Activated CD8-positive, alpha-beta memory T cell treated with anti-CD3 and anti-CD28 coated beads, Interleukin-2, amount 10 ng/mL, durations not matched to agents 7 days and 5 days (primary cell): ENCODE data around the gene ITPRIP. TPM values are rescaled to one million over a fixed set of nuclear protein-coding genes. Genes with fewer than 3 reads are reported as not detected.
A peak's percentile ranks its signal among the peaks of the same experiment; 100 is the strongest.

Source experiments
- ATAC-seq: fragments of 150-1000 bp; cut with Tn5 transposase; one replicate; pipeline ENCODE4 v1.10.0; 2021; ENCODE audit warnings: moderate library complexity
- CTCF ChIA-PET: fragments of 350-600 bp; sonication (Branson Sonifier 250); formaldehyde crosslinking; loops from one replicate; lab custom pipeline; 2021; ENCODE audit warnings: antibody characterized with exemption; lab: Charles Lee
- DNase-seq: peaks from one replicate; pipeline ENCODE4 v3.0.0-alpha.2; 2020
- H3K27ac Mint-ChIP-seq: one replicate; pipeline ENCODE4 v1.8.0; 2021; ENCODE audit warnings: mild to moderate bottlenecking, mixed read lengths
- H3K27me3 Mint-ChIP-seq: one replicate; pipeline ENCODE4 v1.8.0; 2021; ENCODE audit warnings: mixed read lengths
- H3K36me3 Mint-ChIP-seq: one replicate; pipeline ENCODE4 v1.8.0; 2021; ENCODE audit warnings: mild to moderate bottlenecking, mixed read lengths
- H3K4me1 Mint-ChIP-seq: one replicate; pipeline ENCODE4 v1.8.0; 2021; ENCODE audit warnings: mixed read lengths
- H3K4me3 Mint-ChIP-seq: one replicate; pipeline ENCODE4 v1.8.0; 2021; ENCODE audit warnings: mild to moderate bottlenecking, moderate library complexity, mixed read lengths
- H3K9me3 Mint-ChIP-seq: one replicate; pipeline ENCODE4 v1.8.0; 2022; ENCODE audit warnings: low read depth, mixed read lengths
- total RNA-seq, 2 experiments: library from RNA; stranded (reverse); gene quantifications; one replicate each; pipeline ENCODE4 v1.2.3, GENCODE V29; 2021

The ITPRIP gene
- total RNA-seq, 2 experiments from 2014 or later: 21.6 to 21.9 TPM

DNA sequence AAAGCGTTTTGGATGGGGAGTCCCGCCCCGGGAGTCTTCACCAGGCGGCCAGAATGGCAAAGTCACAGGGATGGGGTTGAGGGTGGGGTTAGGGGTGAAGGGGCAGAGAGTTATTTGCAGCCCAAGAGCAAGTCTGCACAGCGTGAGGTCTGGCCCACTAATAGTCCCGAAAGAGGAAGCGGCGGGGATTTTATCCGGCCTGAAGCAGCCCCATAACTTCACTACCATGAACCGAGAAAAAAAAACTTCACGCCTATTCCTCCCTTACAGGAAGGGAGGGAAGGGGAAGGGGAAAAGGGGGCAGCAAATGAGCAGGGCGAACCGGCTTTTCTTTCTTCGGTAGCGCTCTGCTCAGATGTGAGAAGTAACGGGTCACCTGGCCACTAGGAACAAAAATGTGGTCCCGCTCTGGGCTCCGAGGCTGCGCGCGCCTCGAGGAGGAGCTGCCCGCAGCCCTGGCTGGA lies 712 bp downstream of the ITPRIP start:
- Mint-ChIP-seq H3K27me3 (peaks cover 9% of the 10 kb centered on the region), H3K27ac (peak overlapping the region; percentile 100), H3K4me3 (peak overlapping the region; percentile 95), H3K4me1 (peaks cover 56% of the 10 kb centered on the region), H3K9me3 (no peaks in the 10 kb centered on the region), H3K36me3 (peaks cover 14% of the 10 kb centered on the region)
- ATAC-seq (peak; percentile 41), DNase-seq (peak; percentile 53)
- CTCF ChIA-PET: interaction anchor here (1.5 to 7.0 kb wide), 10 partner anchors 8 to 67 kb away, joined by 3 to 65 read pairs (median 12); partner anchors contain the start of gene CFAP58

DNA sequence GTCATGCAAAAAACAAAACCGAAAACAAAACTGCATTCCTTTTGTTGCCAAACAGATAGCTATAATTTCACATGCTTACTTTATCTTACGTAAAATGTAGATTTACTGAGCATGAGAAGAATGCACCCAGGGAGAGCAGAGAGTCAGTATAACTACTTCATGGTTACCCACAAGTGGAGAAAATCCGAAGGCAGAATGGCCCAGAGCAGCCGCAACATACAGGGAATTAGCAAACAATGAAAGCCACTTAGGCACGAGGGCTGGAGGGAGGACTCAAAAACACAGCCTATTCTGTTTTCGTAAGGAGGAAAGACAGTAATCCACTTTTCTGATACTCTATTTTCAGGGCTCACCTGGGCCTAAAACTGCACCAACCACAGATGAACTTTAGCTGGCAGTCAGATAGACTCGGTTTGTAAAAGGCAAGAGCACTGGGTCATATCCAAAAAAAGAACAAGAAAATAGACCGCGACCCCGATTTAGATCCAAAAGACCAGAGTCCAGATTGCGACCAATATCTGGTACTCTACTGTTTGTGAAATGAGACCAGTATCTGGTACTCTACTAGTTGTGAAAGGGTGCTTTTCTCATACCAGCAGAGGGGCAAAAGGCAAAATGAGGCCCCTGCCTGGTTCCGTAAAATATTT lies 1.3 kb downstream of the ITPRIP start:
- Mint-ChIP-seq H3K4me3 (peak overlapping the region; percentile 95), H3K36me3 (peaks cover 14% of the 10 kb centered on the region), H3K27me3 (peaks cover 9% of the 10 kb centered on the region), H3K9me3 (no peaks in the 10 kb centered on the region), H3K27ac (peak overlapping the region; percentile 100), H3K4me1 (peaks cover 58% of the 10 kb centered on the region)
- DNase-seq (peak; percentile 40), ATAC-seq (no peak)
- CTCF ChIA-PET: interaction anchor here (1.0 to 7.0 kb wide), 13 partner anchors 8 to 63 kb away, joined by 3 to 65 read pairs (median 9); partner anchors contain the start of gene CFAP58

DNA sequence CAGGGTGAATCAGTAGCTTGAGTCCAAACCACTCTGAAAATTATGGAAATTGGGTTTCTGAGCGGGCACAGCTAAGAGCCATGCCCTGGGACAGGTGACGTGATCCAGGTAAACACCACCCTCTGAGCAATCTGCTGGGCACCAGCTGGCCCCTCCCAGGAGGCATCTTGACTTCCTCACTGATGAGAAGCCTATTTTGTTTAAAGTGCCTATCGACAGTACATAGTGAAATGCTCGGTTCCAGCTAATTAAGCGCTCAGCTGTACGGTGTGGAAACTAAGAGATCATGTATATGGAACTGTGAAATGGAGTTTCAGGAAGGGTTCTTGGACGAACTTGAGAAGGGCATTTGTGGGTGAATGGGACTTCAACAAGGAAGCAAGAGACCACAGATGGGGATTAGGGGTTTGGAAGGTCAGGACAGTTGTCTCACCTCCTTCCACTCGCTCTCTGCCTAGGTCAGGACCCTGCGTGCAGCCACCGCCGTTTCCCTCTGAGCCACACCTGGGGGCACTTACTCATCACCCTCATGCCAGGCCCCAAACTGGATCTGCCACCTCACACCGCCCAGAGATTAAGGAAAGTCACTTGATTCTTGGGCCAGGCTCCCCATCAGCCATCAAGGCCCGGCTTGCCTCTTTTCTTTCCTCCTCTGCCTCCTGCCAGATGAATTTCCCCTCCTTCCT lies 3.2 kb downstream of the ITPRIP start:
- Mint-ChIP-seq H3K9me3 (no peaks in the 10 kb centered on the region), H3K27me3 (peaks cover 5% of the 10 kb centered on the region), H3K27ac (peak overlapping the region; percentile 33), H3K4me1 (peaks cover 72% of the 10 kb centered on the region), H3K36me3 (peaks cover 12% of the 10 kb centered on the region), H3K4me3 (no peak overlapping the region)
- ATAC-seq: no peak
- DNase-seq: peak; percentile 32
- CTCF ChIA-PET: interaction anchor here (0.7 to 7.0 kb wide), 7 partner anchors 12 to 43 kb away, joined by 3 to 65 read pairs (median 5); no protein-coding TSS in a partner anchor

DNA sequence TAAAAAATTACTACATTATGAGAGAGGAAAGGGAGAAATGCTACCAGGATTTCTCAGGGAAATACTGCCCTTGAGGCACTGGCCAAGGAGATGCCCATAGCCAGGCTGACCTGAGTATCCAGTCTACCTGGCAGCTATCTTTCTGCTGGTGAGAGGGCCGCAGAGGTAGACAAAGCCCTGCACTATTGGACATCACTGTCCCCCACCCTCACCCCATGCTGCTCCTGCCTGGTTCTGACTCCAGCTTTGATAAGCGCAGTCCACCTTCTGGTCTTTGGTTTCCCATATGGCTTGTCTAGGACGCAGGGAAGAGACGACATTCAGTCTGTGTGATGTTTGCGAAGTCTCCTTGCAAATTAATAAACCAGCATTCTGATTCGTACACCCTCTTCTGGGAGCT lies 3.7 kb downstream of the ITPRIP start:
- CTCF ChIA-PET: interaction anchor here (0.7 to 7.0 kb wide), 6 partner anchors 13 to 42 kb away, joined by 3 to 65 read pairs (median 6); no protein-coding TSS in a partner anchor

DNA sequence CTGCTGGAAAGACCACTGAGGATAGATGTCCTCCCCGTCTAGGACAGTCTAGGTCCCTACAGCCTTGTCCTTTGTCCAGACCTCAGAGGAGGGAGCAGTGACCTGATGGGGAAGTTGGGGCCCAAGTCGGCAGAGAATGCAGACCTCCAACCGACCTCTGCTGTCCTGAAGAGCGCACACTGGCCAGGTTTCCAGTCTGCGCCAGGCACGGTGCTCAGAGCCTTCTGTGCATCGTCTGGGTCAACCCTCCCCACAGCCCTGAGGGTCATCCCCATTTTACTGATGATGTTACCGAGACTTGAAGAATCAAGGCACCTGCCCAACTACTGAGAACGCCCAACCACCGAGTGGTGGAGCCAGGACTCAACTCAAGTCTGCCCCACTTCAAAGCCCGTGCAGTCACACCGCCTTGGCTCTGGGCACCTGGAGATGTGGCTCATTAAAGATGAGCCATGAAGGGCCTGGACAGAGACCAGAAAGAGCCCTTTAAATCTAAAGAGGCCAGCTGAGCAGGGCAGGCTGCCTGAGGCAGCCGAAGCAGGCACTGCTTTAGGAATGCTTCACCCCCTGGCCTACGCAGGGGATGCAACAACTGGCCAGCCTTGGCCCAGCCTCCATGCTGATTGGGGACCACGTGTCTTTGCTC lies 4.4 kb downstream of the ITPRIP start:
- peaks cover 10% of the 10 kb centered on the region for H3K36me3 Mint-ChIP-seq
- ATAC-seq (no peak), DNase-seq (peak; percentile 37)
- peak overlapping the region; percentile 63 for H3K27ac Mint-ChIP-seq
- H3K9me3 Mint-ChIP-seq: no peaks in the 10 kb centered on the region
- CTCF ChIA-PET: interaction anchor here (0.9 to 7.0 kb wide), 5 partner anchors 12 to 42 kb away, joined by 3 to 65 read pairs (median 5); no protein-coding TSS in a partner anchor
- H3K27me3 Mint-ChIP-seq: no peaks in the 10 kb centered on the region
- no peak overlapping the region for H3K4me3 Mint-ChIP-seq
- H3K4me1 Mint-ChIP-seq: peaks cover 74% of the 10 kb centered on the region

More for the DNA sequence above, 3.7 kb downstream of the ITPRIP start:
- Mint-ChIP-seq H3K36me3 (peaks cover 10% of the 10 kb centered on the region), H3K27me3 (peaks cover 1% of the 10 kb centered on the region), H3K9me3 (no peaks in the 10 kb centered on the region), H3K4me3 (no peak overlapping the region), H3K27ac (no peak overlapping the region), H3K4me1 (peaks cover 73% of the 10 kb centered on the region)
- DNase-seq (peak; percentile 34), ATAC-seq (no peak)

DNA sequence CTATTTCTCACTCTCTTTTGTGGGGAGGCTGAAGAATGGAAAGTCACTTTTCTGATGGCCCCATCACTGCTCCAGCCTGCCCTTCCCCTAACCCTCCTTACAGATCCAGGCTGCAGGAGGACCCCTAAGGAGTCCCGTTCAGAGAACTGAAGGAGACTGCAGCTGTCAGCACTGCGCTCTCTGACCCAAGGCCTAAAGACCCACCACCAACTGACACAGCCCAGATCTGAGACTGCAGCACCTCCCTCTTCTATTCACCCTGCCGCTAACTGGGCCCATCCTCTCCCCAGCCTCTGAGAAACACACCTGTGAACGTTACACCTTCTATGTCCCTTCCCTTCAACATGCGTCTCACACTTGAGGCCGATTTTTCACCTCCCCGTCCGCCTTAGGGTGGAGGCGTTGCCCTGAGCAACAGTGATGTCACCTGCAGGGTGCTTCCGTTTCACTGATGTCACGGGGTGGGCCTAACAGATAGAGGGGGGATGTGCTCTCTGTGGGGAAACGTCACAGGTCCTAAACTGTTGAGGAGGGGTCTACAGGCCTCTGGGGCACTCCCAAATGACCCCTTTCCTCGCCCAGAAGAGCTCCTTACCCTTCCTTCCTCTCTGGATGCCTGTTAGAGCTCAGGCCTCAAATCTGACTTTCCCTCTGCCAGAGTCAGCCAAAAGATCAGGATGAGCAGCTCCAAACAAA lies 5.1 kb downstream of the ITPRIP start:
- Mint-ChIP-seq H3K4me3 (no peak overlapping the region), H3K4me1 (peaks cover 78% of the 10 kb centered on the region), H3K27me3 (no peaks in the 10 kb centered on the region), H3K9me3 (no peaks in the 10 kb centered on the region), H3K27ac (peak overlapping the region; percentile 63), H3K36me3 (peaks cover 10% of the 10 kb centered on the region)
- CTCF ChIA-PET: interaction anchor here (1.0 to 7.0 kb wide), 4 partner anchors 14 to 41 kb away, joined by 3 to 65 read pairs (median 14); no protein-coding TSS in a partner anchor
- ATAC-seq (no peak), DNase-seq (peak; percentile 75)

DNA sequence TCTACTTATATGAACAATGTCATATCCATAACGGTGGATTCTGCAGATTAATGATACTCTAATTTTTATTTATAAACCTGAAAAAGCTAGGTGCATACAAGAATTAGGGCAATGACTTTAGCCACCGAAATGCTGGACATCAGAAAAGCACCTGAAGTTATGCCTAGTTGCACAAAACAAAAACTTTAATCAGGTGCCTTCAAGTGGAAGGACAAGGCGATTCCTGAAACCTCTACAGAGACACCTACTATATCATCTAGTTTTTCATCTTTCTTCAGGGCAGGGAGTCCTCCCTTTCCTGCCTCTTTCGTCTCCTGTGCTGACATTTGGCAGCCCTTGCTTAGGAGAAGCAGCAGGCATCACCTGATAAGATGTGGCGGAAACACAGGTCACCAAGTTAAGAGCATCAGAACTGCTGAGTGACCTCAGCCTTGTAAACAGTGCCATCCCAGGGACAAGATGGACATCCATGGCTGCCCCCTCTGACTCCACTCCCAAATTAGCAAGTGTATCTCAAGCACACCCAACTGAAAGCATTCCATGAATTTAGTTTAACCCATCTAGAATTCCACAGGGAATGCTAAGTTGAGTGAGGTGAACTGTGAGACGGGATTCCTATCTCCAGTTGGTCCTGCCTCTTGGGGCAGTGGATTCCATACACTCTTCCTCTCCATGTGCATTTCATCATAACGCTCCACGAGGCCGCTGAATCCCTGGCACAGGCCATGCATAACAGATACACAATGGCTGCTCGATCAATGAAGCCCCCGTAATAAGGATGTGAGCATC lies 5.8 kb downstream of the ITPRIP start:
- no peaks in the 10 kb centered on the region for H3K27me3 Mint-ChIP-seq
- peak overlapping the region; percentile 63 for H3K27ac Mint-ChIP-seq
- ATAC-seq: no peak
- no peaks in the 10 kb centered on the region for H3K9me3 Mint-ChIP-seq
- CTCF ChIA-PET: interaction anchor here (1.1 kb wide), 1 partner anchor 27 kb away, joined by 5 read pairs; no protein-coding TSS in a partner anchor
- peaks cover 84% of the 10 kb centered on the region for H3K4me1 Mint-ChIP-seq
- DNase-seq: no peak
- H3K36me3 Mint-ChIP-seq: peaks cover 10% of the 10 kb centered on the region
- H3K4me3 Mint-ChIP-seq: no peak overlapping the region

DNA sequence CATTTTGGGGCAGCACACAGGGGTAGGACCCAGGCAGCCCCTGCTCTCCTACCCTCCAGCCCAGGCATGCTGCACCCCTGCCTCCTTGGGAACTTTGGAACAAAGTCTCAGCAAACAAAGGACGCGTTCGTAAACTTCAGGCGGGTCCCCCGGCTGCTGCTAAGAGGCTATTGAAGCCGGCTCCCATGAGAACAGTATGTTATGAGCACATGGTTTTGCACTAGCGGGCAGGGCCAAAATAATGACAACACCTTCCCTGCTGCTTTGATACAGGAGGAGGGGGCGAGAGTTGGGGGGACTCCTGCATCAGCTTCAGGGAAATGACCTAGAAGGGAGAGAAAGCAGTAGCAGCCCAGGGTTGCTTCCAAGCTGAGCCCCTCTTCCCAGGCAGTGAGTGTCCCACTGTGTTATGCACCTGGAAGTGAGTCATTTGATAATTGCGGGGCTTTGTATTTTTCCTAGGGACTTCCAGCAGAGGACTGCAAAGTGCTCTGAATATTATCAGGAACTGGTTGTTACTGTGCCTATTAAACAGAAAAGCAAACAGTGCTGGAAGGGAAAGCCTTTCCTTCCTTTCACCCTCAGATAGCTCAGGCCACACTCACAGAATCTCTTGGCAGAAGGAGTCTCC lies 6.9 kb downstream of the ITPRIP start:
- Mint-ChIP-seq H3K36me3 (peaks cover 6% of the 10 kb centered on the region), H3K27me3 (no peaks in the 10 kb centered on the region), H3K27ac (peak overlapping the region; percentile 38), H3K9me3 (no peaks in the 10 kb centered on the region), H3K4me3 (no peak overlapping the region), H3K4me1 (peaks cover 90% of the 10 kb centered on the region)
- ATAC-seq: no peak
- CTCF ChIA-PET: interaction anchor here (1.1 to 2.7 kb wide), 3 partner anchors 20 to 26 kb away, joined by 5 to 20 read pairs (median 8); no protein-coding TSS in a partner anchor
- DNase-seq: no peak

DNA sequence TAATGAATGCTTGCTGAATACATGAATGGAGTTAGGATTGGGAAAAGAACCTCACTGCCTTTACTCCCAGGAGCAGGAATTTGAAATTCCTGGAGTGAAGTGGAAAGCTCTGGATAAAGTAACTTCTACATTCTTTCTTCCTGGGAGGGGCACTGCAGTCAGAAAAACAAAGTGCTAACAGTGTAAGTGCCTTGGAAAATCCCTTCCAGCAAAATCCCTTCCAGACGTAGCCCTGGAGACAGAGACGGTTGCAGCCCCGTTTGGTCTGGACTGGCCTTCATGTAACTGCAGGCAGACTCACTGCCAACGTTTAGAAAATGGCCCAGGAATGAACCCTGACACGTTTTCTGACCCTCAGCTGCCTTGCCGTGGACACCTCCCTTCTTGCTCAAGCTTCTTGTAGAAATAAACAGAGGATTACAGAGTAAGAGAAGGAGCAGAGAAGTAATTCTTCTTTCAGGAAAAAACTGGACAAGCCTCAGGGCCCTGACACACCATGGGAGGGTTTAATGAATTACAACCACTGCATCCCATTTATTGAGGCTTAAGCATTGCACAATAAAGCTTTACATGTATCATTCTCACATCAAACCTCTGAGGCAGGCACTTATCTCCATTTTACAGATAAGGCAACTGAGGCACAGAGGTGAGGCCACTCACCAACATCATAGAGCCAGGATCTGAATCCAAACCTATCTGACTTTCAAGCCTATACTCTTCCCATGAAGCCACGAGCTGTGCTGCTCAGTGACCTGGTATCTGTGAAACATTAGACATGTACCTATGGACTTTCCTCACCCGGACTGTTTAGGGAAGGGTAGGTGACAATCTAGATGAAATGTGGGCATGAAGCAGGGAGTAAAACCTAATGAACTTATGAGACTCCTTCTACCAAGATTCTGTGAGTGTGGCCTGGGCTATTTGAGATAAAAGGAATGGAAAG lies 7.8 kb downstream of the ITPRIP start:
- CTCF ChIA-PET: interaction anchor here (0.7 to 3.7 kb wide), 7 partner anchors 8 to 51 kb away, joined by 3 to 22 read pairs (median 8); partner anchors contain the start of genes CFAP58 and ITPRIP
- Mint-ChIP-seq H3K9me3 (no peaks in the 10 kb centered on the region), H3K27me3 (no peaks in the 10 kb centered on the region), H3K4me3 (no peak overlapping the region), H3K27ac (peak overlapping the region; percentile 95), H3K36me3 (peaks cover 7% of the 10 kb centered on the region), H3K4me1 (peaks cover 90% of the 10 kb centered on the region)
- no peak for ATAC-seq
- no peak for DNase-seq

DNA sequence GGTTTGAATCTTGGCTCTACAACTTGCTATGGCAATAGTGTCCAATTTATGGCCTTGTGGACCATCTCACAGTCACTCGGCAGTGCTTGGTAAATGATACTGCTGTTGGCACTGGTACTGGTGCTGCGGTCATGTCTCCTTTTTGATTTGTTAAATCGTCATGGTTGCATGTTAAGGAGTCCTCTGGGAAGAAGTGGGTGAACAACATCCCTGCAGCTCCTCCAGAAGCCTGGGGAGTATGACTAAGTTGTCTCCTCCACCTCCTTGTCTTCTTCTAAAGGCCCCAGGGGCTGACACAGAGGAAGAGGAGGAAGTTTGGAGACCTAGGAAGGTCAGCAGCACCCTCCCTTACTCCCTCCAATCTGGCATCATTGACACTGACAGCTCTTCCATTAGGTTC lies 8.5 kb downstream of the ITPRIP start:
- no peaks in the 10 kb centered on the region for H3K27me3 Mint-ChIP-seq
- peak; percentile 5 for ATAC-seq
- peaks cover 8% of the 10 kb centered on the region for H3K36me3 Mint-ChIP-seq
- DNase-seq: no peak
- H3K4me1 Mint-ChIP-seq: peaks cover 89% of the 10 kb centered on the region
- CTCF ChIA-PET: interaction anchor here (1.3 to 3.7 kb wide), 8 partner anchors 9 to 55 kb away, joined by 4 to 22 read pairs (median 8); partner anchors contain the start of genes CFAP58 and ITPRIP
- peak overlapping the region; percentile 95 for H3K27ac Mint-ChIP-seq
- no peak overlapping the region for H3K4me3 Mint-ChIP-seq
- H3K9me3 Mint-ChIP-seq: no peaks in the 10 kb centered on the region
